ENCODE measurements around the gene SEBOX. TPM values are rescaled to one million over a fixed set of nuclear protein-coding genes. Genes with fewer than 3 reads are reported as not detected.

SEBOX gene
- total RNA-seq, 4 donors from 2014 or later, result not detected

DNA sequence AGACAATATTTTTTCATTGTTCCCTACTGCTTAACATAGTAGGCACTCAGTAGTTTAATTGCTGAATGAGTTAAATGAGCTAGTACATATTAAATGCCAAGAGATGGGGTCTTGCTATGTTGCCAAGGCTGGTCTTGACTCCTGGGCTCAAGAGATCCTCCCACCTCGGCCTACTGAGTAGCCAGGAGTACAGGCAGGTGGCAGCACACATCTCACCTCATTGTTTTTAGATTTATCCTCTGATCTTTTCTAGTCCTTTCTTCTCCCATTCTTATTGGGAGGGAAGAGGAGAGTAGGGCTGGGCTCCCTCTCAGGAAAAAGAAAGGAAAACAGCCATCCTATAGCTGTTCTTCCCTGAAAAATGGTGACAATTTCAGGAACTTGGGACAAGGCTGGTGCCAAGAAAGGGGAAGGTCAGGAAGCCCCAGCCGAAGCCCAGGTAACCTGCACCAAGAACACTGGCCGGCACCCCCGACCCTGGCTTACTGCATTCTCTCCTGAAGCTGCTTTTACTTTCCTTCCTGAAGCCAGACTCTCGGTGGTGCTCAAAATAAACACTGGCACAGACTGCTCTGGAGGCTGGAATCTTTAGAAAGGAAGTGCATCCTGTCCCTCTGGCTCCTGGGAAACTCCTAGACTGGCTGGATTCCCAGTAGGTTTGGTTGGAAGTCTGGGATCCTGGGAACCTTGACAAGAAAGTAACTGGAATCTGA lies 26.8 kb downstream of the SEBOX start:
- no peak for TF ChIP-seq POLR2AphosphoS5 (IDR thresholded peaks at IDR 0.05)
- no peak for TF ChIP-seq POLR2A (IDR thresholded peaks at IDR 0.05)
- TF ChIP-seq, protein P1, sequence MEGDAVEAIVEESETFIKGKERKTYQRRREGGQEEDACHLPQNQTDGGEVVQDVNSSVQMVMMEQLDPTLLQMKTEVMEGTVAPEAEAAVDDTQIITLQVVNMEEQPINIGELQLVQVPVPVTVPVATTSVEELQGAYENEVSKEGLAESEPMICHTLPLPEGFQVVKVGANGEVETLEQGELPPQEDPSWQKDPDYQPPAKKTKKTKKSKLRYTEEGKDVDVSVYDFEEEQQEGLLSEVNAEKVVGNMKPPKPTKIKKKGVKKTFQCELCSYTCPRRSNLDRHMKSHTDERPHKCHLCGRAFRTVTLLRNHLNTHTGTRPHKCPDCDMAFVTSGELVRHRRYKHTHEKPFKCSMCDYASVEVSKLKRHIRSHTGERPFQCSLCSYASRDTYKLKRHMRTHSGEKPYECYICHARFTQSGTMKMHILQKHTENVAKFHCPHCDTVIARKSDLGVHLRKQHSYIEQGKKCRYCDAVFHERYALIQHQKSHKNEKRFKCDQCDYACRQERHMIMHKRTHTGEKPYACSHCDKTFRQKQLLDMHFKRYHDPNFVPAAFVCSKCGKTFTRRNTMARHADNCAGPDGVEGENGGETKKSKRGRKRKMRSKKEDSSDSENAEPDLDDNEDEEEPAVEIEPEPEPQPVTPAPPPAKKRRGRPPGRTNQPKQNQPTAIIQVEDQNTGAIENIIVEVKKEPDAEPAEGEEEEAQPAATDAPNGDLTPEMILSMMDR (IDR thresholded peaks at IDR 0.05), result no peak
- no peak for TF ChIP-seq EP300 (IDR thresholded peaks at IDR 0.05)
- ATAC-seq, result no peak

DNA sequence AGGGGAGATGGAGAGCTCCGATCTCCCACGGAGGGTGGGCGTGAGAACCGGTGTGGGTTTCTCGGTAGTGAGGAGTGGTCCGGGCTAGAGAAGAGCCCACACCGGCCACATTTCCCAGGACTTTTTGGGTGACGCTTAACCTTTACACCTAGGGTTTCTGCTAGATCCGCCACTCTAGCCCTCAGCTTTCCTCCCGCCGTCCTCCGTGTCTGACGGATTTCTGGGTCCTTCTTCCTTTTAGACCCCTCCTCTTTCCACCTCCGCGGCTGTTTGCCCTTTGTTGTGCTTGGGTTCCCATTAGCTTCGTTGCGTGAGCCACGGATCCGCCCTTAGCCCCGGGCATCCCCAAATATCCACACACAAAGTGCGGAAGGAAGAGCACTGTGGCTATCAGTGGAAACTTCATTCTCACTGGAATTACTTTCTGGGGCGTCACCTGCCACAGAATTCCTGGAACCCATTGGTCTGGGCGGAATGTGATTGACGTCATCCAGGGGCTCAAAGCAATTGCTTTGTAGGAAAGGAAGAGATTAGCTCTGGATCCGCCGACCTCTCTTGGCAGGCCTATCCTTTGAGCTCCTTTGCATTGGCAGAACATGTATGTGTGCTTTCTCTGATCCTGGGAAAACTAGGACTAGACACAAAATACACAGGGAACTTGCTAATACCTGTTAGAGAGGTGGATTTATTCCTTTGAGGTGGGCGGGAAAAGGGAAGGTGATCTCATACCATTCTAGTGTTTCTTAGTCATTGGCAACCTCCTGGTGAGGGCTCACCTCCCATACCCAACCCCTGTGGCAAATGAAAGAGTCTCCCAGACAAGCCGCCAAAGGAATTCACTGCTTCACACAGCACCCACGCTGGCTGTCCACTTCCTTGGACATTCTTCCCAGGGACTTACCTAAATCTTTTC lies 28.8 kb downstream of the SEBOX start:
- Histone ChIP-seq H3K4me3 (peak overlapping the region; percentile 60 to 94), H3K4me1 (peaks cover 2 to 70% (median 18%) of the 10 kb centered on the region in 3 donors), H3K27me3 (no peaks in the 10 kb centered on the region), H3K9me3 (no peaks in the 10 kb centered on the region), H3K36me3 (peaks cover 0 to 31% of the 10 kb centered on the region in 2 donors), H3K27ac (peak overlapping the region; percentile 82 to 98 (median 94))
- peak; percentile 2 for ATAC-seq
- WGBS, 2 donors (ENCODE audit: low coverage in 1 of 2), result 0 to 4% methylated on average over 23 to 27 of the region's 29 CpGs
- TF ChIP-seq POLR2AphosphoS5 (IDR thresholded peaks at IDR 0.05) (peak; percentile 62), EP300 (IDR thresholded peaks at IDR 0.05) (no peak), POLR2A (IDR thresholded peaks at IDR 0.05) (no peak)
- TF ChIP-seq, protein P1 (IDR thresholded peaks at IDR 0.05), result no peak

More for the DNA sequence above, 26.8 kb downstream of the SEBOX start:
- Histone ChIP-seq H3K4me3 (no peak overlapping the region), H3K4me1 (peaks cover 2 to 62% (median 18%) of the 10 kb centered on the region in 3 donors), H3K9me3 (no peaks in the 10 kb centered on the region), H3K27ac (peak overlapping the region in 3 of 4 donors; percentile 46 to 59 (median 50)), H3K27me3 (no peaks in the 10 kb centered on the region), H3K36me3 (peaks cover 0 to 41% of the 10 kb centered on the region in 2 donors)
- WGBS, 2 donors (ENCODE audit: low coverage in 1 of 2), result 57% methylated on average over 3 of the region's 5 CpGs; no CpG with 5 or more reads in 1 of the 2 donors

DNA sequence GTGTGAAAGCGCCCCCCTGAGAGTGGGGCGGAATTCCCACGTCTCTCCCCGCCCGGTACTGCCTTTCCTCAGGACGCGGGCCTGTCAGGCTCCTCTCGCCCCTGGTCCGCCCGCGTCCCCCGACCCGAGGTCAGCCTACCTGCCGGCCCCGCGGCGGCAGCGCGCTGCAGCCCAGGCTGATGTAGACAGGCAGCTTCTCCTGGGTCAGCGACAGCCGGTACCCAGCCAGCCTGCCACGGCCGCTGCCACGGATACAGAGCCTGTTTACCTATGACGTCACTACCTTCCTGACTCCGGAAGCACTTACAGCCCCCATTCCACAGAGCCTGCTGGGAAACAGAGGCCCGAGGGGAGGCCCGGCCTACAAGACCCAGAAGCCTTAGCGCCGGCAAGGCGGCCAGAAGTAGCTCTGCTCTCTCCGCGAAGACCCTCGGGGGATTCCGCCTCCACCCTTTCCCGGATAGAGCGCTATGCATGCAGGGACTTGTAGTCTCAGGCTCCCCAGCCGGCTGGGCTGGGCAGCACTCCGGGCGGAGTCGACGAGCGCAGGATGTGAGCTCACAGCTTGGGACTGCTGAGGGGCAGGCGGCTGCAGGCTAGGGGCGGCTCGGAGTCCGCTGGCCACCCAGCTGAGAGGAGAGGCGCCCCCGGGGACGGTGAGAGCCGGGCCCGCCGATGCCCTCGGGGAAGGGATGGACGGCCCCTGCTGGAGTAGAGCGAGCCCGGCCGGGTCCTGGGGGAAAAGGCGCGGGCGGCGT lies 29.6 kb downstream of the SEBOX start, which contains the start of the genes IFT20 and TNFAIP1:
TSS of gene IFT20 (minus strand) at position 272 of the 758 bp plus-strand sequence. CDS start 3,487 bp downstream, outside the sequence.
TSS of gene TNFAIP1 (plus strand) at position 561 of the 758 bp plus-strand sequence. CDS start 3,761 bp downstream, outside the sequence.
- Histone ChIP-seq H3K27me3 (no peaks in the 10 kb centered on the region), H3K4me3 (peak within 1 kb of the TSS; percentile 60 to 94), H3K27ac (peak within 1 kb of the TSS; percentile 82 to 98 (median 96)), H3K36me3 (peaks cover 0 to 31% of the 10 kb centered on the region in 2 donors), H3K9me3 (no peaks in the 10 kb centered on the region), H3K4me1 (peaks cover 2 to 70% (median 18%) of the 10 kb centered on the region in 3 donors)
- ATAC-seq, result peak; percentile 99
- WGBS, 2 donors (ENCODE audit: low coverage in 1 of 2), result 0% methylated on average over 7 of the region's 62 CpGs; no CpG with 5 or more reads in 1 of the 2 donors
- TF ChIP-seq EP300 (IDR thresholded peaks at IDR 0.05) (no peak), POLR2AphosphoS5 (IDR thresholded peaks at IDR 0.05) (peak; percentile 97), POLR2A (IDR thresholded peaks at IDR 0.05) (peak; percentile 92 to 94)
- TF ChIP-seq, protein P1 (IDR thresholded peaks at IDR 0.05), result peak in 2 of 4 experiments; percentile 3 to 27

DNA sequence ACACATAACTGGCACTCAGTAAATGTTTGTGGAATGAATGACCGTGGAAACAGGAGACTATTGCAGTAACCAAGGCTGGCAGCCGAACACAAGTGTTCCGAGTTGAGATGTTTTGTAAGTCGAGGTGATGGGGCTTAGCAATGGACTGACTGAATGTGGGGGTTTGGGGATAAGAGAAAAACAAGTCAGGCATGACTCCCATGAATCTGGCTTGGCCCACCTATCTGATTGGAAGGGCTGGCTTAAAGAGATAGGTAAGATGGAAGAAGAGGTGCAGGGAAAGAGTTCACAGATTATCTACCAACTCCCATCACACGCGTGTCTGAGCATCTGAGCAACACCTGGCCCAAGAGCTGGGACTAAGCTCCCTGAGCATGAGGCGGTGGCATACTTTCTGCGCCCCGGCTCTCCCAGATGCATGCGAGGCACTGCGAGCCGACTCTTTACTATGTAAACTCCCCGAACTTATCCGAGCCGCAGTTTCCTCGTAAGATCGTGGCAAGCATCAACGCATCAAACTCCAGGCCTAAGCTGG lies 30.3 kb downstream of the SEBOX start:
- TF ChIP-seq EP300 (IDR thresholded peaks at IDR 0.05) (no peak), POLR2A (IDR thresholded peaks at IDR 0.05) (no peak), POLR2AphosphoS5 (IDR thresholded peaks at IDR 0.05) (no peak)
- TF ChIP-seq, protein P1 (IDR thresholded peaks at IDR 0.05), result no peak
- Histone ChIP-seq H3K27ac (peak overlapping the region; percentile 51 to 98 (median 96)), H3K4me3 (peak overlapping the region; percentile 60 to 94), H3K36me3 (peaks cover 0 to 31% of the 10 kb centered on the region in 2 donors), H3K9me3 (no peaks in the 10 kb centered on the region), H3K4me1 (peaks cover 2 to 65% (median 18%) of the 10 kb centered on the region in 3 donors), H3K27me3 (no peaks in the 10 kb centered on the region)
- ATAC-seq, result no peak
- 5 to 8% methylated on average over 9 to 17 of the region's 18 CpGs for WGBS, 2 donors (ENCODE audit: low coverage in 1 of 2)

Data from gastroesophageal sphincter (tissue), 4 donors.